Ammon's horn (tissue), 1 donor: Measurements from ENCODE around the gene PAQR7.

Experiments used
- DNase-seq: peaks from one replicate; pipeline ENCODE4 v3.0.0-alpha.2; 2016; ENCODE audit warnings: low spot score

The PAQR7 gene

GRCh38 chr1:25902462-25902861 lies 27.0 kb upstream of the PAQR7 start:
- DNase-seq, result no peak

- peak; percentile 91 for DNase-seq
Observed at GRCh38 chr1:25900219-25900618, 24.7 kb upstream of the PAQR7 start.

DNA sequence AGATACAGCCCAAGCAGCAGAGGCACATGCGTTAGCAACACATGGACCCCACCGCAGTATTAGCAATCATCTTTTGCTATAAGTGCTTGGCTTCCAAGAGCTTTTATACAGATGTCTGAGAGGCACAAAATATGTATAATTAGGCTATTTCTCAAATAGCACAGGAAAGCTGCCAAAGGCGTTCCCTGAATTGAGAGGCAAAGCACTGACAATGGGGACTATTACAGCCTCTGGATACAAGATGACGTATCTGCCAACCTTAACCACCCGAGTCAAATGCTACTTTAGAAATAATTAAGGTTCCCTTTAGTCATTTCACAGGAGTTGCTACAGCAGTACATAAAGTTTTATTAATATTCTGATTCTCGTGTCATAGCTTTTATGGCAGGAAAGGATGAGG lies 24.3 kb upstream of the PAQR7 start:
- DNase-seq, result no peak

GRCh38 chr1:25898223-25899015 lies 22.9 kb upstream of the PAQR7 start:
- no peak for DNase-seq

- DNase-seq, result no peak
Observed at GRCh38 chr1:25897754-25898153, 22.2 kb upstream of the PAQR7 start.

DNA sequence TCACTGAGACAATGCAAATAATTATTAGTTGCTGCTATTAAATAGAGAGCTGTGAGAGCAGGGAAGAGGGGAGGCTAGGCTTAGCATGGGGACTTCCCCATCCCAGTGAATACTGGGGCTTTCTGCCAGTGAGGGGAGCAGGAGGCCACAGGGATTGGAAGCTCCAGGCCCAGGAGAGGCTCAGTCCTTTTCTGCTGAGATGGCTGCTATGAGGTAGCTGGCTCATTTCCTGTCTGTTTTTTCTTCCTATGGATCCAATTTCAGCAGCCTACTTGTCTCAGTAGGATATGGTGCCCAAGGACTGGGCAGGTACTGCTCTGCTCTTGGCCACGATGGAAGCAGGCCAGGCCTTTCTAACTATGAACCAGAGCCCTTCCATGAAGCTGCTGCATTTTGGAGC lies 20.8 kb upstream of the PAQR7 start:
- DNase-seq, result no peak

- peak; percentile 96 for DNase-seq
Observed at GRCh38 chr1:25895365-25895990, 20.0 kb upstream of the PAQR7 start.

GRCh38 chr1:25893116-25893515 lies 17.6 kb upstream of the PAQR7 start:
- no peak for DNase-seq

DNA sequence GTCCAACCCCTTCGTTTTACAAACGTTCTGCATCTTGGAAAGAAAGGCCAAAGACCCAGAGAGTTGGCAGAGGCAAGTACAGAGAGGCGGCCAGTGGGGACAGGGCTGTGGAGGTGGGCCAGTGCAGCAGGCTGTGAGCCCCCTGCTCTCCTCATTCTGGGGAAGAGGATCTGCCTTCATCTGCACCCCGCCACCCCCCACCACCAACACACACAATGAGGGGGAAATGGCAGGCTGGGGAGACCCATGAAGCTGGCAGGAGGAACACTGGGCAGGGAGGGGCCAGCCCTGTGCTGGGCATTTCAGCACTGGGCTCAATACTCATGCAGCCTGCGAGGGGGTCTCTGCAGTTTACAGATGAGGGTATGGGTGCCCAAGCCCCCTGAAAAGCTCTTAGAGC lies 16.1 kb upstream of the PAQR7 start:
- no peak for DNase-seq

DNA sequence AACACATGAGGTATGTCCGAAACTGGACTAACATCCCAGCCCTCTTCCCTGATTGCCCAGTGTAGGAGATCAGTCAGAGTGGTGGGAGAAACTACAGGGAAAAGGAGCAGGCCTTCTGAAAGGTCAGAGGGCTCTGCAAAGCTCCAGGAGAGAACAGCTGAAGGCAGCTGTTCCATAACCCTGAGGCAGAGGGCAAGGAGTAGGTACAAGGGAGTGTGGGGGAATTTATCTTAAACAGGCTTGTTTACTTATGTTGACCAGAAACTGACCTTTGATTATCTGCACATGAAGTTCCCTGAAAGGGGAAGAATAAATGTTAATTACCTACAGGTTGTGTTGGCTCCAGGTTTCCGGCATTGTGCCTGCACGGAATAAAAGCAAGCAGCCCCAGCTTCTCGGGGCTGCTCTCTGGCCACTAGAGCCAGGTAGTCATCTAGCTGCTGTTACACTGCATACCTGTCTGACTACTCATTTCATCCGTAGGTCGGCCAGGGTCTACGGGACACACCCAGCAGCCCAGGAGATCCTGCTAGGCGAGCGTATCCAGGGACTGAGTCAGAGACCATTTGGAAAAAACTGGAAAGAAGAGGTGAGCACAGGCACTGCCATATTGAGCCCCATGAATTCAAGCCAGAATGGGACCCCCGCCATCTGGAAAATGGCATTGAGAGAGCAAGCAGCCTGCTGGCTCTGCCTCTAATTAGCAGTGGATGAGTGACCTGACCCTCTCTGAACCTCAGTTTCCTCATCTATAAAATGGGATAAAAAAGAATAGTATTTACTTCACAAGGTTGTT lies 14.9 kb upstream of the PAQR7 start:
- DNase-seq, result no peak

DNA sequence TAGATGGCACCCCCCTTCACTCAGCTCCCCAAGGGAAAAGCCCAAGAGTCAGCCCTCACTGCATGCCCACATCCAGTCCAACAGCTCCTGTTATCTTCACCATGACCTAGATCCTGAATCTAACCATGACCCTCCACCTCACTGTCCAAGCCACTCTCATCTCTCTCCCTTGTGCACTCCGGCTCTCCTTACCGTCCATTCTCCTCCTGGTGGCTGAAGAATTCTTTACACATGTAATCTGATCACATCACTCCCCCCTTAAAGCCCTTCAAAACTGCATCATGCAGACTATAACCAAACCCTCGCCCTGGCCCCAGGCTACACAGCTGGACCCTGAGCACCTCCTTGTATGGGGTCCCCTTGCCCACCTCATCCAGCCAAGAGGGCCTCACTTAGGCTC lies 14.0 kb upstream of the PAQR7 start:
- no peak for DNase-seq

DNA sequence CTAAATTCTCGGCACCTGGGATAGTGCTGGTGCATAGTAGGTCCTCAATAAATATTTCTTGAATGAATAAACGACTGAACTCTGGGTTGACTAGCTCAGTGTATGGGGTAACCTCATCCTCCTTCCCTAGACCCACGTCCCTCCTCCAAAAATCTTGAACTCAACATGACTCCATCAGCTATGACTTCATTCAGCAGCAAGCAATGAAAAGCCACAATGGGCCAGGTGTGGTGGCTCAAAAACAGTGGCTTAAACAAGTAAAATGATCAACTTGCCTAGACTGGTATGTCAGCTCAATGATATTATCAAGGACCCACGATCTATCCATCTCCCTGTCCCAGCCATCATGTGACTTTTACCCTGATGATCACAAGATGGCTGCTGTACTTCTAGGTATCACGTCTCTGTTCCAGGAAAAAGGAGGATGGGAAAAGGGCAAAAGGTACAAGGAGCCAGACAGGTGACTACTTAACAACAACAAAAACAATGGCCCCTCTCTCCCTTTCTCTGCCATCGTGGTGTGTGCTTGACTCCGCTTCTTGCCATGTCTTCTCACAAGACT lies 13.0 kb upstream of the PAQR7 start:
- no peak for DNase-seq

GRCh38 chr1:25885602-25886001 lies 10.1 kb upstream of the PAQR7 start:
- DNase-seq, result no peak

DNA sequence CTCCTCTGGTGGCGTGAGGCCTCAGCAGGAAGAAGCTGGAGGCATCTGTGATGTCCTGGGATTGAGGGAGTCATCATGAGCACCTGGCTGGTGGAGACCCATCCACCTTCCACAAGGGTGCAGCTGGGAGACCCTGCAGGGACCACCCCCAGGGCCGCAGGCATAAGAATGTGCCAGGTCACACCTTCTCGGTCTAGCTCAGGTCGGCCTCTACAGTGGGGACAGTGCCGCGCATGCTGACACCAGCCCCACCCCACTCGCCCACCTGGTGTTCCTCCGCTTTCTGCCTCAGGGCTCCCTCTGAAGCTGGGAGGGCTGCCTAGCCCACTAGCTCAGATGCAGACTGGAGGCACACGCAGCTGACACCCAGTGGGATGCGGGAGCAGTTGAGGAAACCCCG lies 5.8 kb upstream of the PAQR7 start:
- no peak for DNase-seq

- no peak for DNase-seq
Observed at GRCh38 chr1:25880518-25880917, 5.0 kb upstream of the PAQR7 start.

DNA sequence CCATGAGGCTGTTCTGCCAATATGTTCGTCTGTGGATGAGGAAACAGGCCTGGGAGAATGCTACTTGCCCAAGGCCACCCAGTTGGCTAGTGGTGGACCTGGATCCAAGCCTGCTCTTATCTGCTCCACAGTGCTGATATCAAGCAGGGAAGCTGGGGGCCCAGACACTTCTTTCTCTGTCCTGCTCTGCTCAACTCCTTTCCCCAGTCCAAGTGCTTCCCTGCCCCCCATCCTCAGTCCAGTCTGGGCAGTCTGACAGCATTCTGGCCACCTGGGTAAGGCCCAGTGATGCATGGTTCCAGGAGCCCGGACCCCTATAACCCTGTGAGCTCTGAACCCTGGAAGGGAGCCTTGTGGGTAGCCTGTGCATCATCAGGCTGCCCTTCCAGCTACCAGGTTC lies 4.2 kb upstream of the PAQR7 start:
- DNase-seq, result no peak

DNA sequence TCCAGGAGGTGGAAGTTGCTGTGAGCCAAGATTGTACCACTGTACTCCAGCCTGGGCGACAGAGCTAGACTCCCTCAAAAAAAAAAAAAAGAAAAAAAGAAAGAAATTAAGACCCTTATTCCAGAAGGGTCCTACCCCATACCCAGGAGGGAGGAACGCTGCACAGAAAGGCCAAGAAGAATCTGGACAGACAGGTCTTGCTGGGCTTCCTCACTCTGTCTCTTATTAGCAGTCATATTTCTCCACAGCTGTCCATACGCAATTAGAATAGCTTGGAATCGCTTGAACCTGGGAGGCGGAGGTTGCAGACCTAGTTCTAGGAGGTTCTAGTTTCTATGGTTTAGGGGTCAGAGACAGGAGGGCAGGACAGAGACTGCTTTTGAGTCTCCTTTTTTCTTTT lies 3.2 kb upstream of the PAQR7 start:
- no peak for DNase-seq

GRCh38 chr1:25877155-25877554 lies 1.6 kb upstream of the PAQR7 start:
- DNase-seq, result no peak

DNA sequence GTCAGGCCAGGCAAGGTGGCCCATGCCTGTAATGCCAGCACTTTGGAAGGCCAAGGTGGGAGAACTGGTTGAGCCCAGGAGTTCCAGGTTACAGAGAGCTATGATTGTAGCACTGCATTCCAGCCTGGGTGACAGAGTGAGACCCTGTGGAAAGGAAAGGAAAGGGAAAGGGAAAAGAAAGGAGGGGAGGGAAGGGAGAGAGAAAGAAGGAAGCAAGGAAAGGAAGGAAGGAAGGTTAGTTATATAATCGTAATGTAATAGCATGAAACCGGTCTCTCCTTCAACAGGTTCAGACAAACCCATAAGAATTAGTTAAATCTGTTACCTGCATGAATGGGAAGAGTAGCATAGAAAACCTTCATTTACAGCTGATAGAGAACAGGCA lies 1.2 kb upstream of the PAQR7 start:
- DNase-seq, result no peak

DNA sequence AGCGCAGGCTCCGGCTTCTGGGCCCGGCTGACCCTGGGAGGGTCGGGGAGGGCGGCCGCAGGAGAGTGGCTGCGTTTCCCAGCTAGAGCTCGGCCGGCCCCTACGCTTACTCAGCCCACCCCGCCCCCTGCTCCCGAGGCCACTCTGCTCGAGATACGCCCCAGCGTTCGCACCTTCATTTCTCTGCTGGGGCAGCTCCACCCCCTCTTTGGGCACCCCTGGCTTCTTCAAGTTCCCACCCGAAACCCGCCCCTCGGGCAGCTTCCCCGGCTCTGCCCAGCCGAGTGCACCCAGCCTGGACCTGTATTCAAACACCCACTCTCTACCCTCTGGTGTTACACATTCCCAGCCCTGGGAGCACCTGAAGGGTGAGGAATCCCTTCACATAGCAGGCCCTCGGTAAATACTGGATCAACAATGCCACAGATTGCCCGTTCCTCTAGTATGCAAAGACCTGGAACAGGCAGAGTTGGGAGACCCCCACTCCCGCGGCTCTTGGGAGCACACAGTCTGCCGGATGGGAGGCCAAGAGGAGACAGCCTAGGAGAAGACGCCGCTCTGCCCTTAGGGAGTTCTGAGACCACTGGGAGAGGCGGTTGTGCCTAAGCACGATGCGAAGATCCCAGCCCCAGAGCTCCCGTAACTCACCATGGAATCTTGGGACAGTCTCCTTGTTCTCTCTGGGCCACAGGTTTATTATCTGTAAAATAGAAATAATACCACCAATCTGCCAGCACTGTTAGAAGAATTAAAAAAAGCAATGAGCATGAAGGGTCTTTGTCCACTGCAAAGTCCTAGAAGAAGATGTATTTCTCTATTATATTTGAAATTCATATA lies 566 bp upstream of the PAQR7 start:
- no peak for DNase-seq

GRCh38 chr1:25874635-25875153 lies 814 bp downstream of the PAQR7 start:
- no peak for DNase-seq

- no peak for DNase-seq
Observed at GRCh38 chr1:25874209-25874608, 1.3 kb downstream of the PAQR7 start.
